Activated T-helper 9 cell treated with anti-CD3 and anti-CD28 coated beads, Interleukin-2, amount 50 U/mL, for 16 hours (primary cell): ENCODE measurements around the gene TANGO6.

Source experiments
- DNase-seq: peaks from one replicate; pipeline ENCODE4 v3.0.0-alpha.2; 2020; ENCODE audit warnings: low read depth

The TANGO6 gene

DNA sequence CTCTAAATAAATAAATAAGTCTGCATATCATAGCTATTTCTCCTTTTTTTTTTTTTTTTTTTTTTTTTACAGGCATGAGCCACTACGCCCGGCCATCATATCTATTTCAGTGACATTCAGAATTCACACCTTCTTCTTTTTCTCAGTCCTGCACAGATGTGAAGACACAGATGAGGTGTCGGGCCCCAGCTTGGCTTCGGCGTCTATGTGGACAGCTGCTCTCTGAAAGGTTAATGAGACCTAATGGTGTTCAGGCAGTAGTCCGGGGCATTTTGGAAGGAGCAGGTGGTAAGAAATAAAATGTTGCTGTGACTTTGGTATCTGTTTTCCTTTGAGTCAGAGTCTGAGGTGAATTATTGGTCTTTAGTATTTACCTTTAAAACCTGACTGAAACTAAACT is 23.6 kb downstream of the TANGO6 start:
- DNase-seq = no peak

DNA sequence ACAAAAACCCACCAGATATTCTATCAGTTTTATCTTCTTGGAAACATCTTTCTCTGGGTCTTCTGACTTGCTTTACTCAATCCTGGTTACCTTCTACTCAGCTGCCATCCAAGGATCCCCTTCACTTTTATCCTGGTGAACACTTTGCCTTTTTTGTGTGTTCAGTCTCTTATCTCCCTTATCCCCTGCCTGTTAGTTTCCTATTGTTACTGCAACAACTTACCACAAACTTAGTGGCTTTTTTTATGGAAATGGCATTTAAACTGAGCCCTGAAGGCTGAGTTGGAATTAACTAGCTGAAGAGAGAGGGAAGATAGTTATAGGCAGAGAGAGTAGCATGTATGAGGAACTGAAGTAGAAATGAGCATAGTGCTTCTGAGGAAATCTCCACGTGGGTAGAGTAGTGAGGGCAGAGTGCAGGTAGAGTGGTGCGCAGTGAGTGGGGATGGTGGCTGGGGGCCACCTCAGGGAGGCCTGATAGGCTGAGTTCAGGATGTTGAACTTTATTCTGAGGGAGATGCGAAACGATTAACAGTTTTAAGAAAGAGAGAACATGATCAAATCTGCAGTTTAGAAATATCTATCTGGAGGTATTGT is 26.3 kb downstream of the TANGO6 start:
- DNase-seq = no peak

DNA sequence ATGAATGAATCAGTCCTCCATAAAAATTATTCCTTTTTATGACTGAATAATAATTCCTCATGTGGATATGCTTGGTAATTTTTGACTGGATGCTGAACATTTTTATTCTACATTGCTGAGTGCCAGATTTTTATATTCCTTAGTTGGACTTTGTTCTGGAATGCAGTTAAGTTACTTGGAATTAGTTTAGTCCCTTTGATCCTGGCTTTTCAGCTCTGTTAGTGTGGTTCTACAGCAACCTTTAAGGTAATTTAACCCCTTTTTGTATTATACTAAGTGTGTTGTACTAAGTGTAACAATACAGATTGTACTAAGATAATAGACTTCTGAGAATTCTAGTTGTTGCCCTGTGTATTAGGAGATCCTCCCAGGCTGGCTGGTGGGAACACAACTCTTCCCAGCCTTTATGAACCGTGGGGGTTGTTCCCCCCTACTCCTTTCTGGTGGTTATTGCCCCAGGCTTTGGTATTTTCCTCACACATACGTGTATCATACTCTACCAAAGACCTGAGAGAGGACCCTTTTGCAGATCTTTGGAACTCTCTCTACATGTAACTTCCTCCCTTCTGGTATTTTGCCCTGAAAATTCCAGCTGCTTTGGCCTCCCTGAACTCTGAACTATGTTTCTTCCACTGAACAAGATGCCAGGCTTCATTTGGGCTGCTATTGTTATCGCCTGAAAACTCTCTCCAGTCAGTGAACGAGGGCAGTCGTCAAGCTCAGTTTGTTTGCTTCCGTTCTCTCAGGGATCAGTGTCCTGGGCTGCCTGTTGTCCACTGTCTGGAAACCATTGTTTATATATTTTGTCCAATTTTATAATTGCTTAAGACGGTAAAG is 30.5 kb downstream of the TANGO6 start:
- DNase-seq = no peak

DNA sequence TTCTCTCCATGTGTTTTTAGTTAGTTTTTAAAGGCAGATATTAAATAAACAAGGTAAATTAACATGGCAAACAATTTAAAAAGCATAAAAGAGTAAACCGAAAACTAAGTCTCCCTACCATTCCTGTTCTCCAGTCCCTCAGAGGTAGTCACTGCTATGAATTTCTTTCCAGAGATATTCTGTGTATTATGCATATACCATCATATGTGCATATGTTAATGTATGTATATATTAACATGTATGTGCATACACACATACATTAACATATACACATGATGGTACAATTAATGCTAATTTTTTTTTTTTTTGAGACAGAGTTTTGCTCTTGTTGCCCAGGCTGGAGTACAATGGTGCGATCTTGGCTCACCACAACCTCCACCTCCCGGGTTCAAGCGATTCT is 32.5 kb downstream of the TANGO6 start:
- no peak for DNase-seq

DNA sequence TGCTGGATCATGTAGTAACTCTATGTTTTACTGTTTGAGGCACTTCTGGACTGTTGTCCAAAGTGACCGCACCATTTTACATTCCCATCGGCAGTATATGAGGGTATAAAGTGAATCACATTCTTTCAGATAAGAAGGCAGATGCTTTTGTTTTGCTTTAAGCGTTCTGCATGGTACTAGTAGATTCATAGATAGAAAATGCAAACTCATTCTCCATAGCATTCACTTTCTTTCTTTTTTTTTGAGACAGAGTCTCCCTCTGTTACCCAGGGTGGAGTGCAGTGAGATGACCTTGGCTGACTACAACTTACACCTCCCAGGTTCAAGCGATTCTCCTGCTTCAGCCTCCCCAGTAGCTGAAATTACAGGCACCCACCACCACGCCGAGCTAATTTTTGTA is 40.4 kb downstream of the TANGO6 start:
- no peak for DNase-seq

DNA sequence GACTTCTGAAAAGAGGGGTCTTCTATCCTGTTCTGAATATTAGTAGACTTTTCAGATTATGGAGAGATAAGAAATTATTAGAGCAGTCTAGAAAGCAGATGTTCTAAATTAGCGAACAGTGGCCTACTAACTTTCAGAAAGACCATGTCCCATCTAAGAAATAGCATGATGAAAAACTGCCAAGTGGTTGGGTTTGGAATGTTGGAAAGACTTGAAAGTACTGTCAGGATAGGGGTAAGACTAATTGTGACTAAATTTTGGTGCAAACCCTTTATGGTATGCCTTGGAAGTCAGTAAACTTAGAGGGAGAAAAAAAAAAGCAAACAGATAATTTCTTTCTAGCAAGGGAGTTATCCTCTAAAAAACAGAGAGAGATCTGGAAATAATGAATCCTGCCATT is 41.1 kb downstream of the TANGO6 start:
- no peak for DNase-seq

DNA sequence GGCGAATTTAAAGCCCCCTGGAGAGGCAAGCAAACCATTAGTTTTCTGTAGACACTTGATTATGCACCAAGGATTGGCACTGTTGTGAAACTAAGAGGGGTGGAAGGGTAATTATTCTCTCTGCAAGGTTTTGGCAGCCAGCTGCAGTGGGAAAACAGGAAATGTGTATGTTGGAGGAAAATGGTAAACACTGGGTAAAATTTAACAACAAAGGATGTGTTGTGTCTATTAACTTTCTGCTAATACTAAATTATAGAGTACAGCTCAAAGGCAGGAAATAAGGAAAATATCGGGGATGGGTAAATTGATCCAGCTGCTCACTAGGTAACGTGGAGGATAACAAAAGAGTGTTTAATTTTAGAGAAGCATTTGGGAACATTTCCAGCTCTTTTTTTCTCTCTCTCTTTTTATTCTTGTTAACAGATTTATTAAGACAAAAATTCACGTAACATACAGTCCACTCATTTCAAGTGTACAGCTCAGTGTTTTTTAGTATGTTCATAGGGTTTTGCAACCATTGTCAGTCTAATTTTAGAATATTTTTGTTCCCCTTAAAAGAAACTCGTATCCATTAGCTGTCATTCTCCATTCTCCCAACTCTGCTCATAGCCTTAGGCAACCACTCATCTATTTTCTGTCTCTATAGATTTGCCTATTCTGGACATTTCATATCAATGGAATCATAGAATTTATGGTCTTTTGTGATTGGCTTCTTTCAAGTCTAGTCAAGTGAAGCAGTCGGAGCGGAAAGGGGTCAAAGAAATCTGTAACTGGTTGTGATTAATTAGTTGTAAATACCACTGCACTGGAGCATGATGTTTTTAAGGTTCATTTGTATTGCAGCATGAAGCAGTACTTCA is 41.8 kb downstream of the TANGO6 start:
- no peak for DNase-seq

DNA sequence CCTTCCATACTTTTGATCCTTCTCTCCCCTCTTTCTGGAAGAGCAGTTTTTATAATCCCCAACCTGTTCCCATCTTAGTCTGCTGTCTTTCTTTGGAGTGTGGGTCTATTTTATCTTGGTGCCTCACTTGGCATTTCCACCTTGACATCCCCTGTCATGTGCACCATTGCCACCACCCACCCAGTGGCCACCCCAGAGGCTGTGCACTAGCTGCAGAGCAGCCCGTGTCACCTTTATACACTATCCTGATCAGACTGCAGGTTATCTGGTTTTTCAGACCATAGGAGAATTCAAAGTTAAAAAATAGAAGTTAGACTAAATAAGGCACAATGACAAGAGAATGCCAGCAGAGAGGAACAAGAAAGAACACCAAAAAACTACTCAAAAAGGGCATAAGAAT is 43.8 kb downstream of the TANGO6 start:
- DNase-seq = no peak

DNA sequence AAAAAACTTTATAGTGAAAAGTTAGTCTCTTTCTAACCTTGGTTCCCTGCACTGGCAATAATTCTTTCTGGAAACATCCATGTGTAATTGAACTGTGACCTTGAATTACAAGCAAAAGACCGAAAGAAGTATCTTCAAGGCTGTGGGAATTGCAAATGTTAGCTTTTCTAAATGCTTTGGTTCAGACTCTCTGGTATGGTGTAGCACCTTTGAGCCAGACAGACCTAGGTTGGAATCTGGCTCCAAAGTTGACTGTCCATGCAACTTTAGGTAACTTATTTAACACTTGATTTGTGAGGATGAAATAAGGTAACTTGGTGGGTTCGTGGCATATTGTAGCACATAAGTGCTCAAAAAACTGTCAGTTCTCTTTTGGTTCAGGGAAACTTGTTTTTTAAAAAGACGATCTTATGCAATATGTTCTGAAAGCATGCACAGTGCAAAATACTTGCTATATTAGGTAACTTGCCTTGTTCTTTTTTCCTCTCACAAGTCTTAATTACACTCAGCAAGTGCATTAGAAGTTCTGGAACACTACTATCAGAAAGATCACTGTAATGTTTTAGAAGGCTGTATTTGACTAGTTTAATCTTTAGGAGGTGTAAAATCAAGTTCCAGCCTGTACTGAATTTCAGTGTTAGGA is 46.3 kb downstream of the TANGO6 start:
- no peak for DNase-seq

DNA sequence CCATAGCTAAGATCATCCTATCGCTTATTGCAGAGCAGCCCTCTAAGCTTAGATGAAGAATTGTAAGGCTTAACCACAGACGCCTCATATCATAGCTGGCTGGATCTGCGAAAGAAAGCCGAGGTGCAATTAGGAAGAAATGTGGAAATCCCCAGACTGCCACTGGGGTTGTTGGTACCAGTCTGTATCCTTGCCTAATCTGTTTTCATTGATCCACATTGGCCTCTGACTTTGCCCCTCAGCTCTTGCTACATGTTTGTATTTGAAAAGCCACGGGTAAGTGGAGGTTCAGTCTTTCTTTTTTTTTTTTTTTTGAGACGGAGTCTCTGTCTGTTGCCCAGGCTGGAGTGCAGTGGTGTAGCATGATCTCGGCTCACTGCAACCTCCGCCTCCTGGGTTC is 48.9 kb downstream of the TANGO6 start:
- DNase-seq = no peak

DNA sequence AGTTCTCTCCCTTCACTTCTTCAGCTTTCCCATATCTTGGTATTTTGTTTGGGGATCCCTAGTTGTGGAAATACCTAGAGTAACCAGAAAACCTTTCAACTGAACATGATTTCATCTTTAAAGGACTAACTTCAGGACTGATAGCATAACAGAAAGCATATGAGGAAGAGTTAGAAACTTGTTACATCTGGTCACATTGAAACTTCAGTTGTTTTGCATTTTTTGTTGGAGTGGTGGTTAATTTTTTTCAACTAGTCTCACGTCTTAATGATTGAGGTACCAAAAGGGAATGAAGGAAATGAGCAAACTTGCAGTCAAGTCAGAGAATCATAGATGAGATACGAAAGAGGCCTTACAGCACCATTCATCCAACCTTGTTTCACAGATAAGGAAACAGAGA is 49.6 kb downstream of the TANGO6 start:
- no peak for DNase-seq

DNA sequence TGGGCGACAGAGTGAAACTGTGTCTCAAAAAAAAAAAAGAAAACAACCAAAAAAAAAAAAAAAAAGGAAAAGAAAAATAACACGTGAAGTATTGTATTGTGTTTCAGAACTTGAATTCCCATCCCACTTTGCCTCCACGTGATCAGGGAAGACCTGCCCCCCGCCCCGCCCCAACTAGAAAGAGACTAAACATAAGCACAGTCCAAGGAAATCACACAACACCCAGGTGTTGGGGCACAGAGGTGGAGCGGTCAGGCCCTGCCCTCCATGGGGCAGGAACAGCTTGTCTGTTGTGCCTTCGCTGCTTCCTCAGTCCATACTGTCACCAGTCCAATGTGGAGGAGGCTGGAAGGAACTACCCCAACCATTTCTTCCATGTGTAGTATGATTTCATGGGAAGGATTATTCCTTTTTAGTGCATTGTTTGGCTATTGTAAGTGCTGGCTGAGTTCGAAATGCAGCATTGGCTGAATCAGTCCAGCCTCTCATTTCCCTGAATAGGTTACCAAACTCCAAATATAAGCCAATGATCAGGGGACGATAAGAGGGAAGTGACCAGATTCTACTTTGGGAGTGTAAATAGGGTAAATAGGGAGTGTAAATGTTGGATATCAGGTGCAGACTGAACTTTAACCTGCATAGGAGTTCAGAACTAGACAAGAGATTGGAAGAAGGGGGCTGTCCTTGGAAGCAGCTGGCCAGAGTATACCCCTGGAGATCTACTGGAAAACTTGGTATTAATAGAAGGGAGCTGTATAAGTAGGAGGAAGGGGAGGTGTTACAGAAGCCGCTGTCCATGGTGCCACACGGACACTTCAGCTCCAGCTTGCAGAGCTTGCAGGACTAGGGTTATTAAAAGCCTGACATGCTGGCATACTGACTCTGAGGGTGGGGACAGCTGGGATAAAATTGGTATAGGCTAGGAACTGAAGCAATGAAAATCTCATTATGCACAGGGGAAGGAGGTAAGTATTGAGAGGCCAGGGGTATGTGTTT is 50.7 kb downstream of the TANGO6 start:
- DNase-seq = no peak

DNA sequence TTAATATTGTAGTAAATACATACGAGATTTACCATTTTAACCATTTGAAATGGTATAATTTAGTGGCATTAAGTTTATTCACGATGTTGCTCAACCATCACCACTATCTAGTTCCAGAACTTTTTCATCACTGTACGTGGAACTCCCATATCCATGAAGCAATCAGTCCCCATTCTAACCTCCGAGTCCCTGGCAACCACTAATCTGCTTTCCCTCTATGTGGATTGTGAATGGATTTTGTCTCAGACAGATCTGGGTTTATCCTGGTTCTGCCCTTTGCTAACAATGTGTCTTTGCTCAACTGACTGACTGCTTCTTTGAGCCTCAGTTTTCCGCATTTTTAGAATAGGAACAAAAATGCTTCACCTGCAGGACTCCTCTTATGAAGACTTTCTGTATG is 51.4 kb downstream of the TANGO6 start:
- no peak for DNase-seq

DNA sequence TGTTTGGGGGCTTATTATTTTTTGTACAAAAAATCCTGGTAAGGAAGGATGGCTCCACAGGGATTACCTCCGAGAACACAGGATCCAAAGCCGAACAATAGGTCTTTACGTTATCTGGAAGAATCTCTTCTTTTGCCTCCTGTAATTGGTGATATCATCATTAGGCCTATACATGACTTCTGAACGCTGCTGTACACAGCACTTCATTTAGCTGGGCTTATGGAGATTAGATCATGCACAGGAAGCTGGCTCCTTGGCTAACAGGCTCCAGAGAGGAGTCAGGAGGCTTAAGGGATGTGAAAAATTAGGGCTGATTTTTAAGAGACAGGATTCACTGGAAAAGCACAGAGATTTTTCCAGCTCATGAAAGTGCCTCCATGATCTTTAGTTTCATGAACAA is 54.7 kb downstream of the TANGO6 start:
- DNase-seq = no peak

DNA sequence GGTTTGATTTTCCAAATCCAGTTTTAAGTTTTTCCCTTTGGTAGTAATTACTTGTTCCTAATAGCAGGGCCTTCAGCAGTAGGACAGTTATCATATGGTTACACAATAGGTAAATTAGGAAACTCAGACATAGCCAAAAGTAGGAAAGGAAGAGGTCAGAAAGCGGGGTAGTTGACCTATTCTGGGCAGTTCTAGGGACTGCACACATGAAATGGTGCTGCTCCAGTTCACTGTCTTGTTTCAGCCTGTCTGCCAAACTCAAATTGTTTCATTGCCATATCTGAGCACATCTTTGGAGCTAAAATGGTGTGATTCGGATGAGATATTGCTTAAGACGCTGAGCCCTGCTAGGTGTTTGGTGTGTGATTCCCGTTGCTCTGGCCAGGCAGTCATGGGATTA is 56.7 kb downstream of the TANGO6 start:
- no peak for DNase-seq

DNA sequence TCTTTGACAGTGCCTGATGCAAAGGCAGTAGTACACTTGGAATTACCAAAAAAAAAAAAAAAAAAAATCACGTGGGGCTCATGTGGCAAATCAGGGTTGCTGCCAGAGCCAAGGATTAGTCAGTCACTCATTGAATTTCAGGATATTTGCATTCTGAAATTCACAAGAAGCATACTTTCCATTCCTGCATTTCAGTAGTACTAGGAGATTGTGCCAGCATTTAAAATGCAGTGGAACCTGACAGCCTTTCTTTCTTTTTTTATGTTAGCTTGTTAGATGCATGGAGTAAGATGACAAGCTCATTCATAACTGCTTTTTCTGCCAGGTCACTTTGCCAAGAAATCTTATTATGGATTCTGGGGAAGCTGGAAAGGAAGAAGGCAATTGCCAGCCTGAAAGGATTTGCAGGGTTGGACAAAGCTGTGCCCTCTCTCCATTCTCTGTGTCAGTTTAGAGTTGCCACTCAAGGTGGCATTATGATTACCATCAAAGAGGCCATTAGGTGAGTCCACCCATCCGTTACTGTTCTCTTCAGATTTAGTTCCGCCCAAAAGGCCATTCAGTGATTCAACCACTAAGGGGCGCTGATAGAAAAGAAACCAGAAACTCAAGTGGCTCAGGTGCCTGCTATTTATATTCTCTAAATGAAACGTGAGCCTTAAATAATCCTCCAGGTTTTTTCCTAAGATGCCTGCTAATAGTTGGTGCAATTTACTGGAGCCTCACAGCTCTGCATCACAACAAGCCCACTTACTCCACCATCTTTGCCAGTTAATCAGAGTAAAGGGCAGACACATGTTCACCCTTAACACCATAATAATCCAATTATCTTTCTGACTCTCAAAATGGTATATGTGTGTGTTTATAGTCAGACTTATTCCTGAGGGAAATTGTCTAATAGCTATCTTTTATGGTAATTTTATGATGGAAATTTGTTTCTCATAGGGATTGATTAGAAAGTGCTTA is 59.0 kb downstream of the TANGO6 start:
- DNase-seq = no peak

DNA sequence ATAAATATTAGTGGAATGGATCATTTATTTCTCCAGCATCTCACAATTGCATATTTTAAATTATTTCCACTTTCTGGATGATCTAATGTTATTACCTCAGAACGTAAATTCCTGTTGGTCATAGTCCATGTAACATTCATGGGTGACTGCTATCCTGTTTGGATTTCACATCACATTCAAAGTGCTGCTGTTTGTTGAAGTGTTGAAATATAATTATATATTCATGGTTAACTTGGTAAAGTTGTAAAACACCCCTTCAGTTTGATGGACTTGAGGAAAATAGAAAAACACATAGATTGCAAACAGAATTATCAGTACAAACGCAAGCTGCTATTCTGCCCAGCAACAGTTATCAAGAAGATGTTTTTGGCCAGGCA is 59.6 kb downstream of the TANGO6 start:
- no peak for DNase-seq

DNA sequence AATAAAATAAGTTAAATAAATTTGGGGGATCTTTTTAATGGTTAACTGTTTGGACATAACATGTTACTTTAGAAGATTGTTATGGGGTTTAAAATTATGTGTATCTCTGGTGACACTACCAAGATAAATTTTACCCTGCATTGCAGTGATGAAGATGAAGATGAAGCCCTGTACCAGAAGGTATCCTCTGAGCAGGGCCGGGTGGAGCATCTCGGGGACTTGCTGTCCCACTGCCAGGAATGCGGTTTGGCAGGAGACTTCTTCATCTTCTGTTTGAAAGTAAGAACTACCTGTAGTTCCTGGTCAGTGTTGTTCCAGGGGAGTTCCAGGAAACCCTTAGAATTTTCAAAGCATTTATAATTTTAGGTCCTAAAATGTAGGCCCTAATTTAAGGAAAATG is 64.0 kb downstream of the TANGO6 start:
- no peak for DNase-seq

DNA sequence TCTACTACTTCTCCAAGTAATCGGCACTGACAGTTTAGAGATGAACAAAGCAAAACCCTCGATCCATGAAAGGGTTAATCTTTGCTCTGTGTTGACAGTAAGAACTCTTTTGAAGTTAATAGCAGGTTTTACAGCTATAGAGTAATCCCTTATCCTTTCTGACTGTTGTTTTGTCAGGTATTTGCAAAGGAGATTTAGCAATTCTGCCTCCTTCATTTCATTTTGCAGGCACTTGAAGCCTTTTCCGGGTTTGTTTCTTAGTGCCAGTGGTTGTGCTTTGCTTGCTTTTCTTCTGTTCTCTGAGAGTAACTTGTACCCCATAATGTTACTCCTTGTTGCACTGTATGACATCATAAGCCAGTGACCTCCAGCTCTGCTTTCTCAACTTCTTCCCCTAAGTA is 64.5 kb downstream of the TANGO6 start:
- no peak for DNase-seq

DNA sequence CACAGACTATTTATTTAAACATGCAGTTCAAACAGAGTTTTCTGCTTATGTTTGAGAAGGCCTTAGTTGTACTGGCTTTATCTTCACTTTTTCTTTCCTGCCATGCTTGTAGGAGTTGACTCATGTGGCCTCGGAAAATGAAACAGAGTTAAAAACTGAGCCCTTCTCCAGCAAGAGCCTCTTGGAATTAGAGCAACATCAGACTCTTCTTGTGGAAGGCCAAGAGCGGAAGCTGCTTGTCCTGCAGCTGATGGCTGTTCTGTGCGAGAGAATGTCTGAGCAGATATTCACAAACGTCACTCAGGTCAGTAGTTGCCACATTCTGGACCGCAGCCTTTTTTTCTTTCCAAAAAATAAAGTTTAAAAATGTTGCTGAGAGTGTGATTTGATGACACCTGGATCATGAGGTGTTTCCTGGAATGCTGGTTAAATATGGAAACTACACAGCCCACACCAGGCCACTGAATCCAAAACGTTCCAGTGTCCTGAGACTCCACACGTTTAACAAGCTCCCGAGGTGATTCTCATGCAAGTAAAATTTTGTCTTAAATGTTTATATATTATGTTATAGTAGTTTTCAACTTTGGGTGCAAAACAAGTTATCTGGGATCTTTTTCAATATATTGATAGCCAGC is 65.9 kb downstream of the TANGO6 start:
- DNase-seq = no peak
